D341Med (cell line): ENCODE results near the gene CFL2.

Experiments used
- DNase-seq: peaks from one replicate; pipeline ENCODE4 v3.0.0; 2012; ENCODE audit warnings: low spot score

CFL2 gene

GRCh38 chr14:34671716-34672115, 42.7 kb downstream of the CFL2 start:
- DNase-seq: no peak

DNA sequence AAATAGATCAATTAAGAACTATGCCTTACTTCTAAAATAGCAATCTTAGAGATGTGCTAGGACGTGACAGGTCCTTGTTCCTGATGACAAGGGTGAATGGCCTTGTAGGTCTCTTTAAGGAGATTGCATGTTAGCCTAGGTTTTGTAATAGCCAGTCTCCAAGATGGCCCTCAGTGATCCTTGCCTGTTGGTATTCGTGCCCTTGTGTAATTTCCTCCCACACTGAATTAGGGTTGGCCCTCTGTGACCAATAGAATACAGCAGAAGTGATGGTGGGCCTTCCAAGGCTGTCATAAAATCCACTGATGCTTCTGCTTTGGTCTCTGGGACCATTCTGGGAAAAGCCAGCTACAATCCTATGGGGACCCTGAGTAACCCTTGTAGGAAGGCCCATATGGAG, 46.3 kb downstream of the CFL2 start:
- DNase-seq: no peak

DNA sequence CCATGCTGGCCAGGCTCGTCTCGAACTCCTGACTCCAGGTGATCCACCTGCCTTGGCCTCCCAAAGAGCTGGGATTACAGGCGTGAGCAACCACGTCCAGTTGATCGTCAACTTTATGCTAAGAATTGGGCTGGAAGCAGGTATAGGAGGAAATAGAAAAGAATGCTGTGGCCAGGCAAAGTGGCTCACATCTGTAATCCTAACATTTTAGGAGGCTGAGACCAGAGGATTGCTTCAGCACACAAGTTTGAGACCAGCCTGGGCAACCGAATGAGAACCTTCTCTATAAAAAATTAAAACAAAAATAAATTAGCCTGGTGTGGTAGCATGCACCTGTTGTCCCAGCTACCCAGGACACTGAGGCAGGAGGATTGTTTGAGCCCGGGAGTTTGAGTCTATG, 47.4 kb downstream of the CFL2 start:
- no peak for DNase-seq

DNA sequence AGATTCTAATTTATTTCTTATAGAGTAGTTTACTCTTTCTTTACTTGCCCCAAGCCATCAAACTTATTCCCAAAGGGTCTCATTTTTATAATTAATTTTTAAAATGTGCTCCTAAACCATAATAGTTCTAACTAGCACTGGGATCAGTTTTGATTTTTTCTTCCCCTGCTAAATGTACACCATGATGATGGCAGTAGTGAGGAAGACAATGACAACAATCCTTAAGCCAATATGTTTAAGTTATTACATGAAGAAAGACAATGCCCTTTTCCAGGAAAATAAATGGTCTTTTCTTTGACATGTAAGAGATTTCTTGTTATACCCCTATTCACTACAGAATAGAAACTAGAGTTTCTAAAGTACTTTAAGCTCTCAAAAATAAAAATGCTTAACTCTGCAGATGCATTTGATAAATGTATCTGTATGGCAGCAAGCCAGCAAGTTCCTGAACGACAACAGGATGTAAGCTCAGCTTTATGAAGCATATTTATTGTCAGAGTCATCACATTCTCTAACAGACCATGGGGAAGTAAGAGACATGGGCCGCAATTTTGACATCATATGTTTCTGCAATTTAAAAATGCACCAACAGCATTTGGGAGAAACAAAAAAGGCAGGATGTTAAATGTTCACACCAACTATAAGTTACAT, 48.5 kb downstream of the CFL2 start:
- DNase-seq: no peak

GRCh38 chr14:34662561-34663088, 51.8 kb downstream of the CFL2 start:
- DNase-seq: no peak

DNA sequence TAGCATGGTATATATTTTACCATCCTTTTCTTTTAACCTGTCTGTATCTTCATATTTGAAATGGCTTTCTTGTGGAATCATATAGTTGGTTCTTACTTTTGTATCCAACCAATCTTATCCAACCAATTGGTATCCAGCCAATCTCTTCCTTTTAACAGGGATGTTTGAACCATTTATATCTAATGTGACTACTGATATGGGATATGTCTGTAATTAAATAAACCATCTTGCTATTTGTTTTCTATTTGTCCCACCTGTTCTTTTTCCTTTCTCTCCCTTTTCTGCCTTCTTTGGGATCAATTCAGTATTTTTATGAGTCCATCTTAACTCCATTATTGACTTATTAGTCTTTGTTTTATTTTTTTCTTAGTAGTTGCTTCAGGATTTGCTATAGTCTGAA, 53.6 kb downstream of the CFL2 start:
- DNase-seq: no peak
